ENCODE results near the gene TASOR. TPM values are rescaled to one million over a fixed set of nuclear protein-coding genes. Genes with fewer than 3 reads are reported as not detected.

Gene TASOR
- total RNA-seq, 2 donors from 2014 or later = 62.5 to 94.2 TPM

DNA sequence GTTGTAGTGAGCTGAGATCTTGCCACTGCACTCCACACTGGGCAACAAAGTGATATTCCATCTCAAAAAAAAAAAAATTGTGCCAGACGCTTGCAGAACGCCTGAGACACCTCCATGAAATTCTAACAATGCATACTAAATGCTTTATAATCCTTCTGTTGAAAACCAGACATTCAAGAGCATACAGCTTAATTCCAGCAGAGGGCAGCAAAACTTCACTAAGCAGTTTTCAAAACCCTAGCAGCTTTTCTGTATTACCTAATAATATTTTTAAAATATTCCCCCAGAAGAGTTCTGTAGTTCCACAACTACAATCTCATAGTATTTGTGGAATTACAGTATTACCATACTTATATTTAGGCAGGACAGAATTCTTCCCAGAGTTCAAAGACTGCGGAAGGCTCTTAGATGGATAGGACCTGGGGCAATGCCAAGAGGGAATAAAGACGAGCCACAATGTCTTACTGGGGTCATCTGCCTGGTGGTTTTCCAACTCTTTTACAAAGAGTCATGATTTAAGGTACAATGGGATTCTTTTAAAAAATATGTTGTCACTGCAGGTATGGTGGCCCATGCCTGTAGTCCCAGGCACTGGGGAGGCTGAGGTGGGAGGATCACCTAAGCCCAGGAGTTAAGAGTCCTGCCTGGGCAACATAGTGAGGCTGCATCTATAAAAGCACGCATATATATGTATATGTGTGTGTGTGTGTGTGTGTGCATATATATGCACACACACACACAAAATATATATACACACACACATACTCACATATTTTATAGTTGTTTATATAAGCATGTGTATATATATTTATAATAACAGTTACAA lies 19.6 kb upstream of the TASOR start:
- peak; percentile 95 for TF ChIP-seq CTCF (conservative IDR thresholded peaks at IDR 0.05)
- Histone ChIP-seq H3K9me3 (ENCODE audit: control insufficient read depth, low read length) (peaks cover 8% of the 10 kb centered on the region), H3K4me1 (ENCODE audit: control insufficient read depth, insufficient read depth, low read length) (no peaks in the 10 kb centered on the region), H3K4me3 (ENCODE audit: low read length) (no peak overlapping the region), H3K36me3 (ENCODE audit: control insufficient read depth, insufficient read depth, low read length) (no peaks in the 10 kb centered on the region), H3K27ac (ENCODE audit: low read depth, low read length) (no peak overlapping the region), H3K27me3 (ENCODE audit: control insufficient read depth, insufficient read depth, low read length, poor library complexity, severe bottlenecking) (no peaks in the 10 kb centered on the region), H3K9ac (ENCODE audit: extremely low read depth, low read length, poor library complexity, severe bottlenecking) (no peak overlapping the region)
- no peaks in the 10 kb centered on the region for H3K36me3 Mint-ChIP-seq (ENCODE audit: low read depth)
- H3K27me3 Mint-ChIP-seq (ENCODE audit: insufficient read depth) = no peaks in the 10 kb centered on the region
- no peak overlapping the region for H3K4me3 Mint-ChIP-seq
- peak; percentile 56 for DNase-seq
- peaks cover 6% of the 10 kb centered on the region for H3K4me1 Mint-ChIP-seq
- no peak overlapping the region for H3K27ac Mint-ChIP-seq
- no peaks in the 10 kb centered on the region for H3K9me3 Mint-ChIP-seq
- 20 to 54% methylated on average over 1 to 4 of the region's 5 CpGs for WGBS, 2 experiments (ENCODE audit: insufficient coverage in 1 of 2, insufficient read length in 1 of 2)

DNA sequence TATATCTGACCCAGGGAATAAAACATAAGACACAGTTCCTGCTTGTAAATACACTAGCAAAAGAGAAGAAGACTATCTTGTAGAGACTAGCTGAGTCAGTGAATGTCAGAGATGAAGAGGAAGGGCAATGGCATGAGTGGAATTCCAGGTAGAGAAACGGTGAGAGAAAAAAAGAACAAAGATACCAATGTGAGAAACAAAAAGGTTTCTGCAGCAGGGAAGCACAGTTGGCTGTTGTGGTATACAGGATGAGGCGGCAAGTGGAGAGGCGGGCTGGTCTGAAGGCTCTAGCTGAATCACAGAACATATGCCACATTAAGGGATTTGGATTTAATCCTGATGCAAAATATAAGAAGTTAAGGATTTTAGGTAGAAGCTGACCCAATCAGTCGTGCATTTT lies 17.1 kb upstream of the TASOR start:
- Mint-ChIP-seq H3K4me3 (no peak overlapping the region), H3K9me3 (no peaks in the 10 kb centered on the region), H3K27ac (no peak overlapping the region), H3K4me1 (peaks cover 6% of the 10 kb centered on the region), H3K27me3 (ENCODE audit: insufficient read depth) (no peaks in the 10 kb centered on the region), H3K36me3 (ENCODE audit: low read depth) (no peaks in the 10 kb centered on the region)
- no peaks in the 10 kb centered on the region for H3K4me1 ChIP-seq (ENCODE audit: control insufficient read depth, insufficient read depth, low read length)
- TF ChIP-seq CTCF (conservative IDR thresholded peaks at IDR 0.05) = no peak
- WGBS, 2 experiments (ENCODE audit: insufficient coverage in 1 of 2, insufficient read length in 1 of 2) = 68 to 88% methylated on average over 3 to 4 of the region's 4 CpGs
- H3K9me3 ChIP-seq (ENCODE audit: control insufficient read depth, low read length) = no peaks in the 10 kb centered on the region
- no peak overlapping the region for H3K4me3 ChIP-seq (ENCODE audit: low read length)
- no peaks in the 10 kb centered on the region for H3K27me3 ChIP-seq (ENCODE audit: control insufficient read depth, insufficient read depth, low read length, poor library complexity, severe bottlenecking)
- H3K9ac ChIP-seq (ENCODE audit: extremely low read depth, low read length, poor library complexity, severe bottlenecking) = no peak overlapping the region
- DNase-seq = peak; percentile 58
- H3K27ac ChIP-seq (ENCODE audit: low read depth, low read length) = no peak overlapping the region
- no peaks in the 10 kb centered on the region for H3K36me3 ChIP-seq (ENCODE audit: control insufficient read depth, insufficient read depth, low read length)

DNA sequence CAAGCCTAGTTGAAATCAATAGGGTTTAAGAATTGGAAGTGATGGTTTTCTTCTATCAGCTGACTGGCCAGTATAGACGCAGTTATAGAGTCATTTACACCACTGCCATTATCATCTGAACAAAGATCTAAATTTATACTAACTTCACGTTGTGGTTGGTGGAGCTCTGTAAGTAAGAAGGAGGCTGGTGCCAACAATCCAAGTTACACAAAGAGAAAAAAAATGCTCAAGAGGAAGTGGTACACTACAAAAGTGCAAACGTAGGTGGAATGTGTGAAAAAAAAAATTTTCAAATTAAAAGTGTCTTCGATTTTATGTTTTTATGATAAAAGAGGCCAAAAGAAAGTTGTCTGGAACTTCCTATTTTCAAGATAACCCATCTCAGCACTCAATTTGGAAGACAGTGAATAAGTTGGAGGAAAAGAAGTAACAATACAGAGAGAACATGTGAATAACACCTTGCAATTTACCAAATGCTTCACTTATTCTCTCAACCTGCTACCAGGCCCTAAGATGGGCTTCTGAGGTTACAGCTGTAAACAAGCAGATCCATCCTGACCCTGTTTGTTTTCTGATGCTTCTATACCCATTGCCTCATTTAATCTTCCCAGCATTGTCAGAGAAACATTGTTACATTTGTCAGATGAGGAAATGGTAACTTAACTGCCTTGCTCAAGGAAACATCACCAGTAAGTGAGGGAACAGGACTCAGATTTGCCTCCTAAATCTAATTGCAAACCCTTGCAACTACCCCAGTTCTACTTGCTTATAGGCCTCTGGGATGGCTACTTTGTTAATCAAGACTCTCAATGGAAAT lies 12.0 kb upstream of the TASOR start:
- Mint-ChIP-seq H3K4me1 (peaks cover 2% of the 10 kb centered on the region), H3K9me3 (peaks cover 9% of the 10 kb centered on the region), H3K27ac (no peak overlapping the region), H3K4me3 (no peak overlapping the region), H3K36me3 (ENCODE audit: low read depth) (no peaks in the 10 kb centered on the region), H3K27me3 (ENCODE audit: insufficient read depth) (peaks cover 2% of the 10 kb centered on the region)
- Histone ChIP-seq H3K4me1 (ENCODE audit: control insufficient read depth, insufficient read depth, low read length) (no peaks in the 10 kb centered on the region), H3K9ac (ENCODE audit: extremely low read depth, low read length, poor library complexity, severe bottlenecking) (no peak overlapping the region), H3K36me3 (ENCODE audit: control insufficient read depth, insufficient read depth, low read length) (no peaks in the 10 kb centered on the region), H3K27me3 (ENCODE audit: control insufficient read depth, insufficient read depth, low read length, poor library complexity, severe bottlenecking) (no peaks in the 10 kb centered on the region), H3K9me3 (ENCODE audit: control insufficient read depth, low read length) (no peaks in the 10 kb centered on the region), H3K4me3 (ENCODE audit: low read length) (no peak overlapping the region), H3K27ac (ENCODE audit: low read depth, low read length) (no peak overlapping the region)
- DNase-seq = no peak
- no peak for TF ChIP-seq CTCF (conservative IDR thresholded peaks at IDR 0.05)
- WGBS, 2 experiments (ENCODE audit: insufficient coverage in 1 of 2, insufficient read length in 1 of 2) = 88 to 96% methylated on average over 1 to 3 of the region's 4 CpGs
